ENCODE measurements around the gene GZMA.

Gene GZMA

GRCh38 chr5:55146543-55147151 is 44.2 kb downstream of the GZMA start:
- Histone ChIP-seq H3K14ac (ENCODE audit: low read length in 2 of 2) (no peak overlapping the region), H3K79me1 (replicated peaks; ENCODE audit: low read length, poor library complexity, severe bottlenecking) (no peaks in the 10 kb centered on the region), H2BK15ac (ENCODE audit: low read depth, poor library complexity, severe bottlenecking) (no peak overlapping the region), H2AFZ (ENCODE audit: low read depth, low read length) (no peak overlapping the region), H3K4me2 (ENCODE audit: low read length, poor library complexity, severe bottlenecking) (no peak overlapping the region), H4K91ac (ENCODE audit: low read length) (no peak overlapping the region), H3K27me3 (ENCODE audit: control insufficient read depth in 1 of 2, insufficient read depth in 1 of 2, low read length in 2 of 2) (peaks cover 0 to 42% of the 10 kb centered on the region in 2 experiments), H3K4me3 (ENCODE audit: insufficient read depth in 1 of 2, low read depth in 1 of 2, low read length in 2 of 2) (no peak overlapping the region), H3K9ac (ENCODE audit: low read length) (peak overlapping the region; percentile 43), H3K18ac (ENCODE audit: low read depth in 1 of 2, low read length in 2 of 2) (no peak overlapping the region), H3K4ac (ENCODE audit: low read depth in 1 of 2, low read length in 2 of 2) (no peak overlapping the region), H3K23ac (ENCODE audit: low read length in 2 of 2) (no peak overlapping the region), H2BK12ac (ENCODE audit: low read length in 2 of 2) (no peak overlapping the region), H2AK5ac (ENCODE audit: low read length, severe bottlenecking) (no peak overlapping the region), H3K4me1 (ENCODE audit: control insufficient read depth, insufficient read depth, low read depth, low read length) (no peaks in the 10 kb centered on the region), H3K9me3 (ENCODE audit: control insufficient read depth, low read length) (no peaks in the 10 kb centered on the region), H3K36me3 (ENCODE audit: control insufficient read depth in 1 of 2, insufficient read depth in 2 of 2, low read depth in 1 of 2, low read length in 2 of 2) (no peaks in the 10 kb centered on the region), H2BK5ac (ENCODE audit: low read depth, low read length, poor library complexity, severe bottlenecking) (no peak overlapping the region), H3K27ac (ENCODE audit: low read length, poor library complexity, severe bottlenecking) (no peak overlapping the region), H2BK120ac (ENCODE audit: low read depth, low read length) (no peak overlapping the region), H4K8ac (ENCODE audit: low read length) (no peak overlapping the region)
- peak; percentile 83 for DNase-seq
- 1% methylated on average over 10 of the region's 11 CpGs for WGBS

GRCh38 chr5:55149308-55149795 is 46.9 kb downstream of the GZMA start:
- no peak for DNase-seq
- Histone ChIP-seq H3K14ac (ENCODE audit: low read length in 2 of 2) (no peak overlapping the region), H2BK5ac (ENCODE audit: low read depth, low read length, poor library complexity, severe bottlenecking) (no peak overlapping the region), H3K4me3 (ENCODE audit: insufficient read depth in 1 of 2, low read depth in 1 of 2, low read length in 2 of 2) (no peak overlapping the region), H3K79me1 (replicated peaks; ENCODE audit: low read length, poor library complexity, severe bottlenecking) (no peaks in the 10 kb centered on the region), H3K4ac (ENCODE audit: low read depth in 1 of 2, low read length in 2 of 2) (no peak overlapping the region), H2BK12ac (ENCODE audit: low read length in 2 of 2) (no peak overlapping the region), H3K27me3 (ENCODE audit: control insufficient read depth in 1 of 2, insufficient read depth in 1 of 2, low read length in 2 of 2) (peaks cover 0 to 27% of the 10 kb centered on the region in 2 experiments), H3K18ac (ENCODE audit: low read depth in 1 of 2, low read length in 2 of 2) (no peak overlapping the region), H3K4me1 (ENCODE audit: control insufficient read depth, insufficient read depth, low read depth, low read length) (no peaks in the 10 kb centered on the region), H3K23ac (ENCODE audit: low read length in 2 of 2) (no peak overlapping the region), H3K9ac (ENCODE audit: low read length) (no peak overlapping the region), H2BK15ac (ENCODE audit: low read depth, poor library complexity, severe bottlenecking) (no peak overlapping the region), H2AK5ac (ENCODE audit: low read length, severe bottlenecking) (no peak overlapping the region), H3K4me2 (ENCODE audit: low read length, poor library complexity, severe bottlenecking) (no peak overlapping the region), H4K91ac (ENCODE audit: low read length) (no peak overlapping the region), H3K27ac (ENCODE audit: low read length, poor library complexity, severe bottlenecking) (no peak overlapping the region), H2AFZ (ENCODE audit: low read depth, low read length) (no peak overlapping the region), H4K8ac (ENCODE audit: low read length) (no peak overlapping the region), H2BK120ac (ENCODE audit: low read depth, low read length) (no peak overlapping the region), H3K9me3 (ENCODE audit: control insufficient read depth, low read length) (no peaks in the 10 kb centered on the region), H3K36me3 (ENCODE audit: control insufficient read depth in 1 of 2, insufficient read depth in 2 of 2, low read depth in 1 of 2, low read length in 2 of 2) (no peaks in the 10 kb centered on the region)
- whole genome bisulfite sequencing: 92% methylated on average over 2 of the region's 2 CpGs

- Histone ChIP-seq H2AK5ac (ENCODE audit: low read length, severe bottlenecking) (no peak overlapping the region), H3K27me3 (ENCODE audit: control insufficient read depth in 1 of 2, insufficient read depth in 1 of 2, low read length in 2 of 2) (peaks cover 0 to 18% of the 10 kb centered on the region in 2 experiments), H3K18ac (ENCODE audit: low read depth in 1 of 2, low read length in 2 of 2) (no peak overlapping the region), H3K4me1 (ENCODE audit: control insufficient read depth, insufficient read depth, low read depth, low read length) (peaks cover 1% of the 10 kb centered on the region), H2BK120ac (ENCODE audit: low read depth, low read length) (no peak overlapping the region), H2BK12ac (ENCODE audit: low read length in 2 of 2) (no peak overlapping the region), H3K4me3 (ENCODE audit: insufficient read depth in 1 of 2, low read depth in 1 of 2, low read length in 2 of 2) (no peak overlapping the region), H3K4ac (ENCODE audit: low read depth in 1 of 2, low read length in 2 of 2) (no peak overlapping the region), H3K36me3 (ENCODE audit: control insufficient read depth in 1 of 2, insufficient read depth in 2 of 2, low read depth in 1 of 2, low read length in 2 of 2) (no peaks in the 10 kb centered on the region), H3K14ac (ENCODE audit: low read length in 2 of 2) (no peak overlapping the region), H2BK15ac (ENCODE audit: low read depth, poor library complexity, severe bottlenecking) (no peak overlapping the region), H3K9ac (ENCODE audit: low read length) (peak overlapping the region; percentile 31), H4K8ac (ENCODE audit: low read length) (peak overlapping the region; percentile 33), H2BK5ac (ENCODE audit: low read depth, low read length, poor library complexity, severe bottlenecking) (no peak overlapping the region), H3K4me2 (ENCODE audit: low read length, poor library complexity, severe bottlenecking) (no peak overlapping the region), H3K23ac (ENCODE audit: low read length in 2 of 2) (no peak overlapping the region), H4K91ac (ENCODE audit: low read length) (no peak overlapping the region), H2AFZ (ENCODE audit: low read depth, low read length) (no peak overlapping the region), H3K79me1 (replicated peaks; ENCODE audit: low read length, poor library complexity, severe bottlenecking) (no peaks in the 10 kb centered on the region), H3K9me3 (ENCODE audit: control insufficient read depth, low read length) (no peaks in the 10 kb centered on the region), H3K27ac (ENCODE audit: low read length, poor library complexity, severe bottlenecking) (no peak overlapping the region)
- peak; percentile 51 for DNase-seq
- WGBS: 99% methylated on average over 3 of the region's 5 CpGs
Measured at GRCh38 chr5:55151923-55152842, 49.7 kb downstream of the GZMA start.

DNA sequence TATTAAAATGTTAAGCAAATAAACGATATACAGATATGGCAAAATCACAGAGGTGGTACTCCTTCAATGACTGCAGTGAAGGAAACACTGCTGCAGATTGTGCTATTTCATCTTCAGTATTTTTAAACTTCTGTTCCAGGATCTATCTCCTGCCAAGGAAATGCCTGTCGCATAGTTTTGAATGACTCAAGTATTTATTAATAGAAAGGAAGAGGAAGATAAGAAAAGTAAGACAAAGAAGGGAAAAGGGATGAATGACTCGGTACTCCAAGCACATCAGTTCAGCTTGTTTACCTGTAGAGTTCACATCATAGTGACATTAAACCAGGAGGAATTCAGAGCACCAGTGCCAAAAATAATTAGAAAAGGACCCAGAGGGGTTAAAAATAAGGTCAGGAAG is 52.4 kb downstream of the GZMA start:
- no peak overlapping the region for H2BK12ac ChIP-seq (ENCODE audit: low read length in 2 of 2)
- H3K9me3 ChIP-seq (ENCODE audit: control insufficient read depth, low read length): no peaks in the 10 kb centered on the region
- H3K4me1 ChIP-seq (ENCODE audit: control insufficient read depth, insufficient read depth, low read depth, low read length): peaks cover 1% of the 10 kb centered on the region
- no peaks in the 10 kb centered on the region for H3K36me3 ChIP-seq (ENCODE audit: control insufficient read depth in 1 of 2, insufficient read depth in 2 of 2, low read depth in 1 of 2, low read length in 2 of 2)
- H3K27me3 ChIP-seq (ENCODE audit: control insufficient read depth in 1 of 2, insufficient read depth in 1 of 2, low read length in 2 of 2): peaks cover 0 to 9% of the 10 kb centered on the region in 2 experiments
- H3K4ac ChIP-seq (ENCODE audit: low read depth in 1 of 2, low read length in 2 of 2): no peak overlapping the region
- no peak overlapping the region for H2BK120ac ChIP-seq (ENCODE audit: low read depth, low read length)
- no peak overlapping the region for H3K23ac ChIP-seq (ENCODE audit: low read length in 2 of 2)
- H2BK5ac ChIP-seq (ENCODE audit: low read depth, low read length, poor library complexity, severe bottlenecking): no peak overlapping the region
- H2BK15ac ChIP-seq (ENCODE audit: low read depth, poor library complexity, severe bottlenecking): no peak overlapping the region
- DNase-seq: peak; percentile 42
- no peak overlapping the region for H3K4me3 ChIP-seq (ENCODE audit: insufficient read depth in 1 of 2, low read depth in 1 of 2, low read length in 2 of 2)
- H2AFZ ChIP-seq (ENCODE audit: low read depth, low read length): no peak overlapping the region
- H3K27ac ChIP-seq (ENCODE audit: low read length, poor library complexity, severe bottlenecking): no peak overlapping the region
- H4K91ac ChIP-seq (ENCODE audit: low read length): no peak overlapping the region
- peak overlapping the region; percentile 33 for H3K9ac ChIP-seq (ENCODE audit: low read length)
- no peak overlapping the region for H3K4me2 ChIP-seq (ENCODE audit: low read length, poor library complexity, severe bottlenecking)
- no peak overlapping the region for H3K18ac ChIP-seq (ENCODE audit: low read depth in 1 of 2, low read length in 2 of 2)
- H4K8ac ChIP-seq (ENCODE audit: low read length): no peak overlapping the region
- WGBS: 50% methylated on average over 2 of the region's 3 CpGs
- H2AK5ac ChIP-seq (ENCODE audit: low read length, severe bottlenecking): no peak overlapping the region
- H3K79me1 ChIP-seq (replicated peaks; ENCODE audit: low read length, poor library complexity, severe bottlenecking): no peaks in the 10 kb centered on the region
- H3K14ac ChIP-seq (ENCODE audit: low read length in 2 of 2): no peak overlapping the region
